Right atrium auricular region (tissue), 2 donors: ENCODE data around the gene SLC8A2. TPM values are rescaled to one million over a fixed set of nuclear protein-coding genes. Genes with fewer than 3 reads are reported as not detected.

Source experiments
- total RNA-seq, 2 donors: library from RNA; depleted of rRNA; stranded (reverse); fragments of >200 nt; gene quantifications; one replicate each; pipeline ENCODE4 v1.1.0, GENCODE V29; 2016

The SLC8A2 gene
- total RNA-seq, 2 donors from 2014 or later: 0.28 to 0.37 TPM

Other genes with a start within 250 kb of the SLC8A2 start
- gene BBC3, start 240.7 kb downstream of the SLC8A2 start, total RNA-seq: 1 to 10 TPM; 2.5 to 2.9 TPM
- gene CCDC9, start 215.4 kb downstream of the SLC8A2 start, total RNA-seq: 10 to 100 TPM in 1 of 2 donors, 1 to 10 TPM in 1; 9.2 to 11.9 TPM
- gene INAFM1, start 197.0 kb downstream of the SLC8A2 start, total RNA-seq: 1 to 10 TPM; 1.9 to 7.0 TPM
- gene C5AR1, start 162.0 kb downstream of the SLC8A2 start, total RNA-seq: 10 to 100 TPM in 1 of 2 donors, 1 to 10 TPM in 1; 4.6 to 14.3 TPM
- gene C5AR2, start 139.7 kb downstream of the SLC8A2 start, total RNA-seq: 1 to 10 TPM; 1.1 to 3.3 TPM
- gene DHX34, start 122.6 kb downstream of the SLC8A2 start, total RNA-seq: 1 to 10 TPM; 5.1 to 8.2 TPM
- 1 to 10 TPM; 6.3 to 9.2 TPM for gene MEIS3, start 52.4 kb downstream of the SLC8A2 start, total RNA-seq
- 1 to 10 TPM; 2.8 to 2.9 TPM for gene KPTN, start 12.3 kb upstream of the SLC8A2 start, total RNA-seq
- gene NAPA, start 43.2 kb upstream of the SLC8A2 start, total RNA-seq: 100 to 1,000 TPM; 127 to 213 TPM
- under 1 TPM in 1 of 2 donors, not detected in 1; 0.20 TPM for gene ZNF541, start 101.3 kb upstream of the SLC8A2 start, total RNA-seq
- 10 to 100 TPM in 1 of 2 donors, 1 to 10 TPM in 1; 7.0 to 12.6 TPM for gene BICRA, start 137.2 kb upstream of the SLC8A2 start, total RNA-seq
- 10 to 100 TPM; 44.9 to 70.3 TPM for gene EHD2, start 241.5 kb upstream of the SLC8A2 start, total RNA-seq